Suprapubic skin (tissue), 4 donors: Measurements from ENCODE around the gene OPA3. TPM values are rescaled to one million over a fixed set of nuclear protein-coding genes. Genes with fewer than 3 reads are reported as not detected.

Experiments used
- DNase-seq, 2 donors: peaks; one replicate each; pipeline ENCODE4 v3.0.0-alpha.2; 2019; ENCODE audit warnings: low spot score in 2 of 2
- H3K27ac ChIP-seq: fragments of 200-600 bp; sonication (generic); one replicate; pipeline ENCODE4 v1.5.1; 2019
- H3K27me3 ChIP-seq: fragments of 200-600 bp; sonication (generic); one replicate; pipeline ENCODE4 v1.5.1; 2019
- H3K36me3 ChIP-seq: fragments of 200-600 bp; sonication (generic); one replicate; pipeline ENCODE4 v1.5.1; 2019
- H3K4me1 ChIP-seq: fragments of 200-600 bp; sonication (generic); one replicate; pipeline ENCODE4 v1.5.1; 2019
- H3K4me3 ChIP-seq: fragments of 200-600 bp; sonication (generic); one replicate; pipeline ENCODE4 v1.5.1; 2019; ENCODE audit warnings: mild to moderate bottlenecking
- H3K9me3 ChIP-seq: fragments of 200-600 bp; sonication (generic); one replicate; pipeline ENCODE4 v1.5.1; 2019
- CTCF ChIP-seq, 2 donors: fragments of 200-600 bp in 1 of 2; fragments of 450-650 bp in 1 of 2; sonication (generic) in 1 of 2; IDR thresholded peaks; one replicate each; pipeline ENCODE4 v1.5.1; 2016 to 2019; ENCODE audit warnings: antibody characterized with exemption in 2 of 2, mild to moderate bottlenecking in 1 of 2, moderate library complexity in 1 of 2
- EP300 ChIP-seq: sonication (generic); formaldehyde crosslinking; IDR thresholded peaks from one replicate; pipeline ENCODE4 v1.6.1; 2017; ENCODE audit warnings: antibody characterized with exemption
- POLR2A ChIP-seq, 2 donors: fragments of 450-650 bp; IDR thresholded peaks; one replicate each; pipeline ENCODE4 v1.6.1; 2017; ENCODE audit warnings: antibody characterized with exemption in 2 of 2, mild to moderate bottlenecking in 2 of 2, moderate library complexity in 2 of 2
- POLR2AphosphoS5 ChIP-seq, 3 donors: sonication (generic); formaldehyde crosslinking; IDR thresholded peaks; one replicate each; pipeline ENCODE4 v1.6.1; 2017; ENCODE audit warnings: antibody characterized with exemption in 3 of 3
- WGBS: methylation state at CpG from one replicate; pipeline ENCODE4 v1.1.5; 2018; 5-methylcytosine and 5-hydroxymethylcytosine counted together
- total RNA-seq, 4 donors: library from RNA; depleted of rRNA; stranded (reverse); fragments of >200 nt; gene quantifications; one replicate each; pipeline ENCODE4 v1.1.0, GENCODE V29; 2016

OPA3 gene
- total RNA-seq, 4 donors from 2014 or later, result 13.8 to 25.6 (median 22.5) TPM

GRCh38 chr19:45522010-45522941, 62.3 kb downstream of the OPA3 start:
- peaks cover 71% of the 10 kb centered on the region for H3K36me3 ChIP-seq
- TF ChIP-seq POLR2A (IDR thresholded peaks at IDR 0.05), result no peak
- TF ChIP-seq POLR2AphosphoS5 (IDR thresholded peaks at IDR 0.05), result no peak
- H3K4me3 ChIP-seq, result no peak overlapping the region
- WGBS, result 89% methylated on average over 17 of the region's 24 CpGs
- H3K27me3 ChIP-seq, result no peaks in the 10 kb centered on the region
- no peak overlapping the region for H3K27ac ChIP-seq
- DNase-seq, result no peak
- H3K4me1 ChIP-seq, result peaks cover 11% of the 10 kb centered on the region
- H3K9me3 ChIP-seq, result no peaks in the 10 kb centered on the region

GRCh38 chr19:45518469-45518826, 66.2 kb downstream of the OPA3 start:
- peaks cover 48% of the 10 kb centered on the region for H3K36me3 ChIP-seq

GRCh38 chr19:45517641-45518468, 66.7 kb downstream of the OPA3 start:
- no peaks in the 10 kb centered on the region for H3K27me3 ChIP-seq
- 88% methylated on average over 39 of the region's 50 CpGs for whole genome bisulfite sequencing
- H3K27ac ChIP-seq, result no peak overlapping the region
- TF ChIP-seq POLR2A (IDR thresholded peaks at IDR 0.05) (no peak), POLR2AphosphoS5 (IDR thresholded peaks at IDR 0.05) (no peak), CTCF (IDR thresholded peaks at IDR 0.05) (no peak), EP300 (no peak)
- peaks cover 40% of the 10 kb centered on the region for H3K4me1 ChIP-seq
- H3K4me3 ChIP-seq, result no peak overlapping the region
- H3K36me3 ChIP-seq, result peaks cover 48% of the 10 kb centered on the region
- no peaks in the 10 kb centered on the region for H3K9me3 ChIP-seq
- no peak for DNase-seq

More at GRCh38 chr19:45518469-45518826, 66.2 kb downstream of the OPA3 start:
- TF ChIP-seq POLR2A (IDR thresholded peaks at IDR 0.05) (no peak), CTCF (IDR thresholded peaks at IDR 0.05) (no peak), EP300 (no peak), POLR2AphosphoS5 (IDR thresholded peaks at IDR 0.05) (no peak)
- no peaks in the 10 kb centered on the region for H3K9me3 ChIP-seq
- no peak for DNase-seq
- H3K4me1 ChIP-seq, result peaks cover 34% of the 10 kb centered on the region
- 80% methylated on average over 7 of the region's 7 CpGs for WGBS
- H3K27ac ChIP-seq, result no peak overlapping the region
- no peaks in the 10 kb centered on the region for H3K27me3 ChIP-seq
- no peak overlapping the region for H3K4me3 ChIP-seq

- H3K4me3 ChIP-seq, result no peak overlapping the region
- no peak overlapping the region for H3K27ac ChIP-seq
- no peaks in the 10 kb centered on the region for H3K27me3 ChIP-seq
- 57% methylated on average over 7 of the region's 7 CpGs for WGBS
- H3K4me1 ChIP-seq, result peaks cover 43% of the 10 kb centered on the region
- no peaks in the 10 kb centered on the region for H3K9me3 ChIP-seq
- H3K36me3 ChIP-seq, result peaks cover 44% of the 10 kb centered on the region
- TF ChIP-seq EP300, result no peak
- DNase-seq, result no peak
These were observed 67.4 kb downstream of the OPA3 start for GRCh38 chr19:45517238-45517637.

GRCh38 chr19:45515807-45516401, 68.7 kb downstream of the OPA3 start:
- 74% methylated on average over 6 of the region's 9 CpGs for WGBS
- Histone ChIP-seq H3K27ac (no peak overlapping the region), H3K9me3 (no peaks in the 10 kb centered on the region), H3K36me3 (peaks cover 32% of the 10 kb centered on the region), H3K4me1 (peaks cover 39% of the 10 kb centered on the region), H3K4me3 (no peak overlapping the region), H3K27me3 (no peaks in the 10 kb centered on the region)
- TF ChIP-seq CTCF (IDR thresholded peaks at IDR 0.05), result no peak
- TF ChIP-seq POLR2AphosphoS5 (IDR thresholded peaks at IDR 0.05), result no peak
- TF ChIP-seq EP300, result no peak
- TF ChIP-seq POLR2A (IDR thresholded peaks at IDR 0.05), result no peak
- DNase-seq, result no peak
